Memory B cell (primary cell): Measurements from ENCODE around the gene USP17L11.
"Not testable (repeated sequence)": the region's sequence is repeated elsewhere in the genome, so short reads cannot be mapped to it uniquely, and the experiment has no call there.

ENCODE experiments used
- ATAC-seq: fragments of 150-1000 bp; cut with Tn5 transposase; 2 replicates; pipeline ENCODE4 v1.10.0; 2021; ENCODE audit warnings: low read depth, mild to moderate bottlenecking, moderate library complexity
- DNase-seq, 2 donors: peaks; one replicate each; pipeline ENCODE4 v3.0.0; 2022; ENCODE audit warnings: low spot score in 2 of 2
- H3K27ac Mint-ChIP-seq: one replicate; pipeline ENCODE4 v1.8.0; 2022; ENCODE audit warnings: mild to moderate bottlenecking, moderate library complexity, mixed read lengths
- H3K27me3 Mint-ChIP-seq: one replicate; pipeline ENCODE4 v1.8.0; 2022; ENCODE audit warnings: mixed read lengths
- H3K36me3 Mint-ChIP-seq: one replicate; pipeline ENCODE4 v1.8.0; 2022; ENCODE audit warnings: mild to moderate bottlenecking, mixed read lengths
- H3K4me1 Mint-ChIP-seq: one replicate; pipeline ENCODE4 v1.8.0; 2022; ENCODE audit warnings: mixed read lengths
- H3K4me3 Mint-ChIP-seq: one replicate; pipeline ENCODE4 v1.8.0; 2022; ENCODE audit warnings: mild to moderate bottlenecking, moderate library complexity, mixed read lengths
- H3K9me3 Mint-ChIP-seq: one replicate; pipeline ENCODE4 v1.8.0; 2022; ENCODE audit warnings: mixed read lengths

Gene USP17L11

GRCh38 chr4:9215105-9215504 lies at the start of gene USP17L11:
Gene USP17L11, plus strand, starts transcription at chr4:9215405. Its CDS starts 0 bp downstream, at chr4:9215405.
- H3K4me3 Mint-ChIP-seq, DNase-seq, H3K4me1 Mint-ChIP-seq, H3K27me3 Mint-ChIP-seq, ATAC-seq, H3K36me3 Mint-ChIP-seq, H3K9me3 Mint-ChIP-seq, H3K27ac Mint-ChIP-seq: not testable (repeated sequence)

- not testable (repeated sequence) for H3K27ac Mint-ChIP-seq, H3K36me3 Mint-ChIP-seq, H3K4me3 Mint-ChIP-seq, DNase-seq, ATAC-seq, H3K9me3 Mint-ChIP-seq, H3K4me1 Mint-ChIP-seq, H3K27me3 Mint-ChIP-seq
These were observed 49.2 kb upstream of the USP17L11 start for GRCh38 chr4:9165990-9166389.

GRCh38 chr4:9169791-9170459 lies 45.3 kb upstream of the USP17L11 start, which contains the start of gene FAM90A26:
Gene FAM90A26, plus strand, starts transcription at chr4:9170409. Its CDS starts 2,764 bp downstream, at chr4:9173173.
- not testable (repeated sequence) for H3K27me3 Mint-ChIP-seq, H3K4me3 Mint-ChIP-seq, H3K4me1 Mint-ChIP-seq, H3K36me3 Mint-ChIP-seq, H3K27ac Mint-ChIP-seq, ATAC-seq, DNase-seq, H3K9me3 Mint-ChIP-seq

GRCh38 chr4:9210357-9210756 lies 4.8 kb upstream of the USP17L11 start, which contains the start of gene USP17L10:
Gene USP17L10, plus strand, starts transcription at chr4:9210657. Its CDS starts 0 bp downstream, at chr4:9210657.
- not testable (repeated sequence) for H3K27me3 Mint-ChIP-seq, H3K4me1 Mint-ChIP-seq, H3K36me3 Mint-ChIP-seq, DNase-seq, H3K4me3 Mint-ChIP-seq, ATAC-seq, H3K9me3 Mint-ChIP-seq, H3K27ac Mint-ChIP-seq

GRCh38 chr4:9214701-9215100 lies 504 bp upstream of the USP17L11 start:
- DNase-seq, H3K27ac Mint-ChIP-seq, H3K9me3 Mint-ChIP-seq, H3K27me3 Mint-ChIP-seq, H3K36me3 Mint-ChIP-seq, H3K4me3 Mint-ChIP-seq, ATAC-seq, H3K4me1 Mint-ChIP-seq: not testable (repeated sequence)

GRCh38 chr4:9219852-9220251 lies 4.6 kb downstream of the USP17L11 start, which contains the start of gene USP17L12:
Gene USP17L12, plus strand, starts transcription at chr4:9220152. Its CDS starts 0 bp downstream, at chr4:9220152.
- H3K27me3 Mint-ChIP-seq, ATAC-seq, H3K36me3 Mint-ChIP-seq, H3K9me3 Mint-ChIP-seq, H3K27ac Mint-ChIP-seq, H3K4me1 Mint-ChIP-seq, DNase-seq, H3K4me3 Mint-ChIP-seq: not testable (repeated sequence)

- not testable (repeated sequence) for H3K27ac Mint-ChIP-seq, DNase-seq
These were observed 9.4 kb downstream of the USP17L11 start, which contains the start of gene USP17L13 for GRCh38 chr4:9224596-9224995. Gene USP17L13, plus strand, starts transcription at chr4:9224896. Its CDS starts 0 bp downstream, at chr4:9224896.

GRCh38 chr4:9230249-9230648 lies 15.0 kb downstream of the USP17L11 start:
- H3K27ac Mint-ChIP-seq, H3K36me3 Mint-ChIP-seq, H3K4me3 Mint-ChIP-seq, H3K4me1 Mint-ChIP-seq, H3K9me3 Mint-ChIP-seq, DNase-seq, H3K27me3 Mint-ChIP-seq, ATAC-seq: not testable (repeated sequence)

More at GRCh38 chr4:9224596-9224995, 9.4 kb downstream of the USP17L11 start, which contains the start of gene USP17L13:
- not testable (repeated sequence) for H3K4me3 Mint-ChIP-seq, H3K4me1 Mint-ChIP-seq, H3K9me3 Mint-ChIP-seq, H3K27me3 Mint-ChIP-seq, ATAC-seq, H3K36me3 Mint-ChIP-seq

- H3K9me3 Mint-ChIP-seq, ATAC-seq, H3K4me3 Mint-ChIP-seq, H3K27ac Mint-ChIP-seq, DNase-seq, H3K27me3 Mint-ChIP-seq, H3K36me3 Mint-ChIP-seq, H3K4me1 Mint-ChIP-seq: not testable (repeated sequence)
These were observed 18.9 kb downstream of the USP17L11 start, which contains the start of gene USP17L15 for GRCh38 chr4:9234085-9234484. Gene USP17L15, plus strand, starts transcription at chr4:9234385. Its CDS starts 0 bp downstream, at chr4:9234385.

- H3K4me1 Mint-ChIP-seq, H3K9me3 Mint-ChIP-seq, H3K4me3 Mint-ChIP-seq, DNase-seq, H3K27me3 Mint-ChIP-seq, H3K36me3 Mint-ChIP-seq, H3K27ac Mint-ChIP-seq, ATAC-seq: not testable (repeated sequence)
These were observed 23.3 kb downstream of the USP17L11 start for GRCh38 chr4:9238461-9238860.

- H3K9me3 Mint-ChIP-seq, H3K27me3 Mint-ChIP-seq, DNase-seq, H3K4me3 Mint-ChIP-seq, ATAC-seq, H3K36me3 Mint-ChIP-seq, H3K27ac Mint-ChIP-seq, H3K4me1 Mint-ChIP-seq: not testable (repeated sequence)
These were observed 28.4 kb downstream of the USP17L11 start, which contains the start of gene USP17L17 for GRCh38 chr4:9243579-9243978. Gene USP17L17, plus strand, starts transcription at chr4:9243879. Its CDS starts 0 bp downstream, at chr4:9243879.

- not testable (repeated sequence) for DNase-seq
These were observed 32.9 kb downstream of the USP17L11 start, which contains the start of gene USP17L18 for GRCh38 chr4:9247953-9248680. Gene USP17L18, plus strand, starts transcription at chr4:9248630. Its CDS starts 0 bp downstream, at chr4:9248630.

GRCh38 chr4:9253078-9253477 lies 37.9 kb downstream of the USP17L11 start, which contains the start of gene USP17L19:
Gene USP17L19, plus strand, starts transcription at chr4:9253378. Its CDS starts 0 bp downstream, at chr4:9253378.
- not testable (repeated sequence) for H3K4me3 Mint-ChIP-seq, H3K4me1 Mint-ChIP-seq, H3K36me3 Mint-ChIP-seq, H3K27ac Mint-ChIP-seq, DNase-seq, H3K9me3 Mint-ChIP-seq, H3K27me3 Mint-ChIP-seq, ATAC-seq

More at GRCh38 chr4:9247953-9248680, 32.9 kb downstream of the USP17L11 start, which contains the start of gene USP17L18:
- H3K9me3 Mint-ChIP-seq, ATAC-seq, H3K36me3 Mint-ChIP-seq, H3K4me1 Mint-ChIP-seq, H3K4me3 Mint-ChIP-seq, H3K27me3 Mint-ChIP-seq, H3K27ac Mint-ChIP-seq: not testable (repeated sequence)

- H3K36me3 Mint-ChIP-seq, H3K27me3 Mint-ChIP-seq, H3K27ac Mint-ChIP-seq, DNase-seq, H3K4me1 Mint-ChIP-seq, H3K9me3 Mint-ChIP-seq, ATAC-seq, H3K4me3 Mint-ChIP-seq: not testable (repeated sequence)
These were observed 42.6 kb downstream of the USP17L11 start, which contains the start of gene USP17L20 for GRCh38 chr4:9257824-9258223. Gene USP17L20, plus strand, starts transcription at chr4:9258124. Its CDS starts 0 bp downstream, at chr4:9258124.
